Spinal cord (tissue), 10 donors: ENCODE measurements around the gene GLYR1. TPM values are rescaled to one million over a fixed set of nuclear protein-coding genes. Genes with fewer than 3 reads are reported as not detected.

ENCODE experiments used
- DNase-seq, 6 donors: peaks; one replicate each; pipeline versions ENCODE4 v3.0.0 to v3.0.0-alpha.2; 2013 to 2015; ENCODE audit warnings: low spot score in 6 of 6, low read depth in 4 of 6
- H3K27ac ChIP-seq: one replicate; pipeline ENCODE4 v1.5.1; 2013; ENCODE audit warnings: low read depth, low read length, control low read depth
- H3K27me3 ChIP-seq: one replicate; pipeline ENCODE4 v1.6.1; 2013; ENCODE audit warnings: low read length; ENCODE audit not compliant: control insufficient read depth, insufficient read depth
- H3K36me3 ChIP-seq: one replicate; pipeline ENCODE4 v1.6.1; 2013; ENCODE audit warnings: low read length; ENCODE audit not compliant: control insufficient read depth, insufficient read depth
- H3K4me1 ChIP-seq: one replicate; pipeline ENCODE4 v1.6.1; 2013; ENCODE audit warnings: low read length; ENCODE audit not compliant: control insufficient read depth, insufficient read depth
- H3K4me3 ChIP-seq: one replicate; pipeline ENCODE4 v1.5.1; 2013; ENCODE audit warnings: low read depth, low read length, control low read depth
- H3K9me3 ChIP-seq: one replicate; pipeline ENCODE4 v1.6.1; 2013; ENCODE audit warnings: low read length; ENCODE audit not compliant: control insufficient read depth, insufficient read depth
- WGBS: methylation state at CpG from one replicate; pipeline ENCODE4 v1.1.5; 2013; ENCODE audit warnings: missing lambda C conversion rate; ENCODE audit not compliant: insufficient coverage; 5-methylcytosine and 5-hydroxymethylcytosine counted together
- polyA plus RNA-seq, 2 donors: library from polyadenylated mRNA; unstranded; fragments of 120-200 nt; gene quantifications; one replicate each; pipeline ENCODE4 v1.2.1, GENCODE V29; 2013; ENCODE audit not compliant: insufficient read length in 2 of 2
- total RNA-seq, 2 donors: library from RNA; depleted of rRNA in 1 of 2; stranded (reverse); fragments of 120-200 nt in 1 of 2; fragments of >200 nt in 1 of 2; gene quantifications; one replicate each; pipeline versions ENCODE4 v1.2.3 to v1.2.4, GENCODE V29; 2013 to 2014
- donor health status: healthy.

The GLYR1 gene
- total and polyA plus RNA-seq, 4 donors: 52.5 to 134 (median 80.3) TPM

DNA sequence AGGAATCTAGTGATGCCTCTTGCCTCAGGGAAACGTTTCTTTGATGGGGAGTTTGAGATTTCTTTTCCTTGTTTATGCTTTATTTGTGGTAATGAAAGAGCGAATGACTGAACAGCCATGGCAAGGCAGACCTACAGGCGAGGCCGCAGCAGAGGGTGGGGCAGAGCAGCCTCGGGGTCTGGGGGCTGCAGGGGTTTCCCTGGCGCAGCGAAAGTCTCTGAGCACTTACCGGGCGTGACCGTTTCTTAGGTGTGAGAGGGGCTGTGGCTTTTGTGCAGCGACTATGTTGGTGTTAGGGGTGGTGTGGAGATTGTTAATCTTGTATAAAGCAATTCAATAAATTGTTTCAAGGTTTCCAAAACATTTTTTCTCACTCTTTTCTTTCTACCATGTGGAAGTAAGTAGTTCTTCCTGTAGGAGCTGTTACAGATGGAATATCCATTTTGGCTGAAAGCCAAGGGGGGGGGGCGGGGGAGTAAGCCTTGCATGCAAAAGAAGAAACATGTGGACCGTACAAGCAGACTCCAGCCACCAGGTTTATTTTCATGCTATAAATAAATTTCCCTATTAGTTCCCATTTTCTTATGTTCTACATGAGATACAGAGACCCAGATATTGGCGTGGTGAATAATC, 35.0 kb upstream of the GLYR1 start:
- peaks cover 79% of the 10 kb centered on the region for H3K36me3 ChIP-seq
- H3K9me3 ChIP-seq: no peaks in the 10 kb centered on the region
- H3K27me3 ChIP-seq: no peaks in the 10 kb centered on the region
- 77% methylated on average over 7 of the region's 14 CpGs for WGBS
- no peaks in the 10 kb centered on the region for H3K4me1 ChIP-seq
- H3K27ac ChIP-seq: no peak overlapping the region
- peak in 2 of 6 donors; percentile 10 to 42 for DNase-seq
- no peak overlapping the region for H3K4me3 ChIP-seq

DNA sequence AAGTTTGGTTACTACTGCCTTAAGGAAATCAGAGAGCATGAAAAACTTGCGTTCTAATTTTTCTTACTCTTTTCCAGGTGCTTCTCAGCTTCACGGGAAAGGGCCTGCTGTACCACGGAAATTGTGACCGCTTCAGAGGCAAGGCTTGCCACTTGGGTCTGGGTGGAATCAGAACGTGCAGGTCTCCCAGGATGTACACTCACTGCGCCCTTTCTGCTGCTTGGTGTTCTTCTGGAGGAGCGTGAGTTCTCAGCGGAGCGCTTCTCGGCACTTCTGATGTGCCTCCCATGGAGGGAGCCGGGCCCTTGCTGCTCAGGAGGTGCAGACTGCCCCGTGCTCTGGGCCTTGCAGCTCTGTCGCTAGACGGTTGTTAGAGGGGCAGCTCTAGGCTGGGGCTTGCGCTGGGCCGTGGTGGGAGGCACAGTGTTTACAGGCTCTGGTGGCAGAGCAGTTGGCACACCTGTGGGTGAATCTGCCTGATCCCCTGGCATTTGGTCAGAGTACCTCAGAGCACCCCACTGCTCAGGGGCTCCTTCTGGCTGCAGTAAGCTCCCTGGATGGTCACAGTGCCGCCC, 33.0 kb upstream of the GLYR1 start:
- H3K36me3 ChIP-seq: peaks cover 88% of the 10 kb centered on the region
- no peaks in the 10 kb centered on the region for H3K4me1 ChIP-seq
- no peak overlapping the region for H3K27ac ChIP-seq
- H3K4me3 ChIP-seq: no peak overlapping the region
- DNase-seq: no peak
- no peaks in the 10 kb centered on the region for H3K9me3 ChIP-seq
- 94% methylated on average over 17 of the region's 17 CpGs for WGBS
- no peaks in the 10 kb centered on the region for H3K27me3 ChIP-seq

- Histone ChIP-seq H3K4me3 (no peak overlapping the region), H3K36me3 (peaks cover 88% of the 10 kb centered on the region), H3K9me3 (no peaks in the 10 kb centered on the region), H3K27ac (no peak overlapping the region), H3K27me3 (no peaks in the 10 kb centered on the region), H3K4me1 (no peaks in the 10 kb centered on the region)
- no CpG with 5 or more reads among the region's 4 CpGs for WGBS
- DNase-seq: no peak
Measured at GRCh38 chr16:4879049-4879448, 32.0 kb upstream of the GLYR1 start.

DNA sequence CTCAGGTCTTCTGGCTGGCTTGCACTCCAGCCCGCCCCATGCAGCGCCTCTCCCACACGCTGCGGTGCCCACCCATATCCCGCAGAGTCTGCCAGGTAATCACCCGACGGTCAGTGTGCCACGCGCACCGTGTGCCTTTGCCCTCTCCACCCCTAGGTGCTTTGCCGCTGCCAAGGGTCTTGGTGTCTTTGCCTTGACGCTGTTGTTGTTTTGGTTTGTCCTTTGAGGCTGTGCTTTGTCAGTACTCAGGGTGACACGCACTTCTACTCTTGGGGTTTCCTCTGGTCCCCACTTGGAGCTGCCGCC, 30.2 kb upstream of the GLYR1 start:
- Histone ChIP-seq H3K4me1 (no peaks in the 10 kb centered on the region), H3K9me3 (no peaks in the 10 kb centered on the region), H3K27me3 (no peaks in the 10 kb centered on the region), H3K4me3 (no peak overlapping the region), H3K27ac (no peak overlapping the region), H3K36me3 (peaks cover 82% of the 10 kb centered on the region)
- WGBS: 93% methylated on average over 14 of the region's 14 CpGs
- DNase-seq: no peak

GRCh38 chr16:4876646-4877379, 29.7 kb upstream of the GLYR1 start:
- 96% methylated on average over 10 of the region's 11 CpGs for WGBS
- no peaks in the 10 kb centered on the region for H3K9me3 ChIP-seq
- H3K27ac ChIP-seq: no peak overlapping the region
- no peaks in the 10 kb centered on the region for H3K4me1 ChIP-seq
- H3K27me3 ChIP-seq: no peaks in the 10 kb centered on the region
- no peak overlapping the region for H3K4me3 ChIP-seq
- H3K36me3 ChIP-seq: peaks cover 83% of the 10 kb centered on the region
- DNase-seq: no peak

GRCh38 chr16:4874666-4875065, 27.6 kb upstream of the GLYR1 start:
- H3K9me3 ChIP-seq: no peaks in the 10 kb centered on the region
- no peak for DNase-seq
- H3K4me1 ChIP-seq: no peaks in the 10 kb centered on the region
- no peak overlapping the region for H3K27ac ChIP-seq
- no peak overlapping the region for H3K4me3 ChIP-seq
- H3K27me3 ChIP-seq: no peaks in the 10 kb centered on the region
- 98% methylated on average over 8 of the region's 8 CpGs for WGBS
- H3K36me3 ChIP-seq: peaks cover 85% of the 10 kb centered on the region

DNA sequence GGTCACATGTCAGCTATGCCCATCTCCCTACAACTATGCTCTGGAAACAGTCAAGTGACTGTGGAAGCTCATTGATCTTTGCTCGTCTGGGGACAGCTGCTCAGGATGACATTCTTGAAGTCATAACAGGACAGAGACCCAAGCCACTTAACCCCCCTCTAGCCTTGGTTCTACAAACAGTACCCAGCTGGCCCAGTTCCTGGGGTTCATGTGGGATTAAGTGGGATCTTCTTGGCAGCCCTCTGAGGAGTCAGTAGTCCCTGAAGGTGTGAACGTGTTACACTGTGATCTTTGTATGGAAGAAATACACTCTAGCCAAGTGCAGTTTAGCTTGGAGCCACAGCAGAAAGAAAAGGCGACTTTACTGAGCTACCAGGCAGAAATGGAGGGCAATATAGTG, 26.0 kb upstream of the GLYR1 start:
- Histone ChIP-seq H3K27me3 (no peaks in the 10 kb centered on the region), H3K36me3 (peaks cover 84% of the 10 kb centered on the region), H3K27ac (no peak overlapping the region), H3K4me3 (no peak overlapping the region), H3K9me3 (no peaks in the 10 kb centered on the region), H3K4me1 (no peaks in the 10 kb centered on the region)
- 87% methylated on average over 3 of the region's 3 CpGs for WGBS
- DNase-seq: no peak

GRCh38 chr16:4871071-4871470, 24.0 kb upstream of the GLYR1 start:
- Histone ChIP-seq H3K27ac (no peak overlapping the region), H3K9me3 (no peaks in the 10 kb centered on the region), H3K27me3 (no peaks in the 10 kb centered on the region), H3K4me3 (no peak overlapping the region), H3K4me1 (no peaks in the 10 kb centered on the region), H3K36me3 (peaks cover 68% of the 10 kb centered on the region)
- peak in 1 of 6 donors; percentile 11 for DNase-seq
- 77% methylated on average over 4 of the region's 4 CpGs for WGBS

- Histone ChIP-seq H3K27me3 (no peaks in the 10 kb centered on the region), H3K4me3 (no peak overlapping the region), H3K9me3 (no peaks in the 10 kb centered on the region), H3K27ac (no peak overlapping the region), H3K36me3 (peaks cover 60% of the 10 kb centered on the region), H3K4me1 (no peaks in the 10 kb centered on the region)
- peak in 1 of 6 donors; percentile 73 for DNase-seq
- 96% methylated on average over 20 of the region's 21 CpGs for WGBS
Measured at GRCh38 chr16:4870138-4870671, 23.1 kb upstream of the GLYR1 start.
